ENCODE measurements around the gene CDC42SE2.
"Not testable (repeated sequence)": the region's sequence is repeated elsewhere in the genome, so short reads cannot be mapped to it uniquely, and the experiment has no call there.

Gene CDC42SE2

DNA sequence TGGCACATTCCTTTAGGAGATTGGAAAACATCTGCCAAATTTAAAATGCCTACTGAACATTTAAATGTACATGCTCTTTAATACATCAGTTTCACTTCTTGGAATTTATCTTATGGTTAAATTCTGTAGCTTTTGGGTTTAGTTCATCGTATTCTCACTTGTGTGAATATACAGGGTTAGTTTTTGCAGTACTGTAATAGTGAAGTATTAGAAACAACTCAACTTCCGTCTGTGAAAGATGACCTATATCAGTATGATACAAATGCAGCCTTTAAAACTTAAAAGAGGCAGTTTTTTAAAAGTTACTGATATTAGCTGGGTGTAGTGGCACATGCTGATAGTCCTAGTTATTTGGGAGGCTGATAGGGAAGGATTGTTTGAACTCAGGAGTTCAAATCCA is 57.2 kb downstream of the CDC42SE2 start:
- no peak for DNase-seq

DNA sequence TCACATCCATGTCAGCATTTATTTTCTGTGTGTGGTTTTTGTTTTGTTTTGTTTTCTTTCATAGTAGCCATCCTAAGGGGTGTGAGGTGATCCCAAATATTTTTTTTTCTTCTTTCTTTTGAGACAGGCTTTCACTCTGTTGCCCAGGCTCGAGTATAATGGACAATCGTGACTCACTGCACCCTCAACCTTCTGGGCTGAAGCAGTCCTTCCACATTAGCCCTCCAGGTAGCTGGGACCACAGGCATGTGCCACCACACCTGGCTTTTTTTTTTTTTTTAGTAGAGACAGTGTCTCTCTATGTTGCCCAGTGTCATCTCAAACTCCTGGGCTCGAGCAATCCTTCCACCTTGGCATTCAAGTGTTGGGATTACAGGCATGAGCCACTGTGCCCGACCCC is 59.1 kb downstream of the CDC42SE2 start:
- no peak for DNase-seq

DNA sequence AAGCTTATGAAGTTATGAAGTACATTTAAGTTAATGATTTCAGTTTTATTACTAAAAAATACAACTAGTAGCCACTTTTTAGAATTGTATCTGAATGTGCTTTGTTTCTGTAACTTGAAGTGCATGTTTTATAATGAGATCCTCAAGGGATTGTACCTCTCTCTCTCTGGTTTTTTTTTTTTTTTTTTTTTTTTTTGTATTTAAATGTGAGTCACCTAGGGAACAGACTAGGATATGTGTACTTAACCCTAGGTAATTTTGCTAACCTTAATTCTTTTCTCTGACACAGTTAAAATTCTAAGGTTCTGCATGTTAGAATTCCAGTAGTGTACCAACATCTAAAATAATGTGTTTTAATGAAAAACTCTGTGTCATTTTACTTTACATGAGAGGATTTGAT is 59.5 kb downstream of the CDC42SE2 start:
- no peak for DNase-seq

DNA sequence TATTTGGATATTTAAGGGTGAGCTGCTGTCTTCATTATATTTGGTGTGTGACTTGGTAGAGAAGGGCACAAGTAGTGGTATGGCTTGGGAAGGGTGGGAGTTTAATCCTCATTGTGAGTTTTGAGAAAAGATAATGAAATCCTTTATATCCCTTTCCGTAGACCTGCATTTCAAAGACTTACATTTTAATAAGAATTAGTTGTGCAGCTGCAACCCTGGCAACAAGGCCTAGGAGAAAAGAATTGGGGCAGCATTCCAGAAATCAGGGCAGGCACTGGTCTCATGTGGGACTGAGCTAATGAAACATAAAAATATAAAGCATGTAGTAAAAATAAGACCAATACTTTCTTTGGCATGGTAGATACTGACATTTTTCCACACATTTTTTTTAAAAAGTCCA is 60.5 kb downstream of the CDC42SE2 start:
- peak; percentile 26 for DNase-seq

DNA sequence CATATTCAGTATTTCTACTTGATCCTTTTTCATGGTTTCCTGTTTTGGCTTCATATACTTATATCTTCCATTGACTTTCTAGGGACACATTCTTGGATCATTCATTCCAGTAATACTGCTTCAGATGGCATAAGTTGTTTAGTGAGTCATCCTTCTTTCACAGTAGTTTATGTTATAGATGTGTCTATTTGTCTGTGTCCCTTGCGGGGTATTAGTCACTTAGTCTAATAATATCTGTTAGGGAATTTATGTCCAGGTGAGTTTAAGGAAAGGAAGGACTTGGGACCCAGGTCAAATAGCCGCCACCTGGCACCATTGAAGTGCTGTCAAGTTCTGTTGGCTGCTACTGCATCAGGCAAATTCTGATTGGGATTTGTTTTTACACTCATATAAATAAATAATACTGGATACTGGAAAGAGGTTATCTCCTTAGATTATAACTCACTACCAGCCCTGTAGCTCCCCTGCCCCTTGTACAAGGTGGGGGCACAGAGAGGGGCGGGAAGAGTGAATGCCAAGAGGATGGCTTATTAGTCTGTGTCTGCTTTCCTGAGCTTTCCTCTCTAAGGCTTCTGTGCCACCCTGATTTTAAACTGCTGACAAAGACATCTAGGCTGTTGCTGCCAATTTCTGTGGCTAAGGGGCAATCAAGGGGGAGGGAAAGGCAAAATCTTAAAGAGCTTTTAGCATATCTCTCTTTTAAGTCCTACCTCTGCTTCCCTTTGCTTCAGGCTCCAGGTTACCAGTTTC is 64.9 kb downstream of the CDC42SE2 start:
- peak; percentile 58 for DNase-seq

DNA sequence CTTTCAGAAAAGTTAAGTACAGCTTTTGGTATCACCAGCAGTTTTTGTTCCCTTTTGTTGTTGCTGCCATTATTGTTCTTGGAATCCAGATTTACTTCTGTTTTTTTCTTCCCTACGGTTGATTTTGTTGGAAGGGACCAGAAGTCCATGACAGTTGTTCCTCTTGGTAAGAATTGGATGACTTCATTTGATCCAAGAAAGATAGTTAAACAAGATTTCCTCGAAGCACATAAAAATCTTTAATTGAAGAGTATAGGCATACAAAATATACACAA is 65.4 kb downstream of the CDC42SE2 start:
- no peak for DNase-seq

DNA sequence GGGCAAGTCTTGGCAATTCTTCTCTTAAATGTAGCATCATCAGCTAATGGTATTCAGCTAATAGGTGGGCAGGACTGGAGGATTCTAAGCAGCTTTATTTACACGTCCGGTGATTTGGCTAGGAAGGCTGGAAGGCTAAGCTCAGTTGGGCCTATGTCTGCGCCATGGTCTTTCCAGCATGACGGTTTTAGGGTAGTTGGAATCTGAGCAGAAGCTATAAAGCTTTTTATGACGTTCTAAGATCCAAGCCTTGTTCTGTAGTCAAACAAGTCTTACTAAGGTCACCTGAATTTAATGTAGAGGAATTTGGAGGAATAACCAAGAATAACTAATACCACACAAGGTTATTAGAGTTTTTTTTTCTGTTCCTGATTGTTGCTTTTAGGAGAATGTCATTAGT is 66.2 kb downstream of the CDC42SE2 start:
- DNase-seq: no peak

DNA sequence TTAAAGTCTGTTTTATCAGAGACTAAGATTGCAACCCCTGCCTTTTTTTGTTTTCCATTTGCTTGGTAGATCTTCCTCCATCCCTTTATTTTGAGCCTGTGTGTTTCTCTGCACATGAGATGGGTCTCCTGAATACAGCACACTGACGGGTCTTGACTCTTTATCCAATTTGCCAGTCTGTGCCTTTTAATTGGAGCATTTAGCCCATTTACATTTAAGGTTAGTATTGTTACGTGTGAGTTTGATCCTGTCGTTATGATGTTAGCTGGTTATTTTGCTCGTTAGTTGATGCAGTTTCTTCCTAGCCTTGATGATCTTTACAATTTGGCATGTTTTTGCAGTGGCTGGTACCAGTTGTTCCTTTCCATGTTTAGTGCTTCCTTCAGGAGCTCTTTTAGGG is 71.9 kb downstream of the CDC42SE2 start:
- not testable (repeated sequence) for DNase-seq

DNA sequence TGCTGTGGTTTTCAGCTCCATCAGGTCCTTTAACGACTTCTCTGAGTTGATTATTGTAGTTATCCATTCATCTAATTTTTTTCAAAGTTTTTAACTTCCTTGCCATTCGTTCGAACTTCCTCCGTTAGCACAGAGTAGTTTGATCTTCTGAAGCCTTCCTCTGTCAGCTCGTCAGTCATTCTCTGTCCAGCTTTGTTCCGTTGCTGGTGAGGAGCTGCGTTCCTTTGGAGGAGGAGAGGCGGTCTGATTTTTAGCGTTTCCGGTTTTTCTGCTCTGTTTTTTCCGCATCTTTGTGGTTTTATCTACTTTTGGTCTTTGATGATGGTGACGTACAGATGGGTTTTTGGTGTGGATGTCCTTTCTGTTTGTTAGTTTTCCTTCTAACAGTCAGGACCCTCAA is 72.9 kb downstream of the CDC42SE2 start:
- DNase-seq: not testable (repeated sequence)

DNA sequence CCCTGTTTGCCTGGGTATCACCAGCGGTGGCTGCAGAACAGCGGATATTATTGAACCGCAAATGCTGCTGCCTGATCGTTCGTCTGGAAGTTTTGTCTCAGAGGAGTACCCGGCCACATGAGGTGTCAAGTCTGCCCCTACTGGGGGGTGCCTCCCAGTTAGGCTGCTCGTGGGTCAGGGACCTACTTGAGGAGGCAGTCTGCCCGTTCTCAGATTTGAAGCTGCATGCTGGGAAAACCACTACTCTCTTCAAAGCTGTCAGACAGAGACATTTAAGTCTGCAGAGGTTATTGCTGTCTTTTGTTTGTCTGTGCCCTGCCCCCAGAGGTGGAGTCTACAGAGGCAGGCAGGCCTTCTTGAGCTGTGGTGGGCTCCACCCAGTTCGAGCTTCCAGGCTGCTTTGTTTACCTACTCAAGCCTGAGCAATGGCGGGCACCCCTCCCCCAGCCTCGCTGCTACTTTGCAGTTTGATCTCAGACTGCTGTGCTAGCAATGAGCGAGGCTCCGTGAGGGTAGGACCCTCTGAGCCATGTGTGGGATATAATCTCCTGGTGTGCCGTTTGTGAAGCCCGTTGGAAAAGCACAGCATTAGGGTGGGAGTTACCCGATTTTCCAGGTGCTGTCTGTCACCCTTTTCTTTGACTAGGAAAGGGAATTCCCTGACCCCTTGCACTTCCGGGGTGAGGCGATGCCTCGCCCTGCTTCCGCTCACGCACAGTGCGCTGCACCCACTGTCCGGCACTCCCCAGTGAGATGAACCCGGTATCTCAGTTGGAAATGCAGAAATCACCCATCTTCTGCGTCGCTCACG is 73.6 kb downstream of the CDC42SE2 start:
- DNase-seq: not testable (repeated sequence)

DNA sequence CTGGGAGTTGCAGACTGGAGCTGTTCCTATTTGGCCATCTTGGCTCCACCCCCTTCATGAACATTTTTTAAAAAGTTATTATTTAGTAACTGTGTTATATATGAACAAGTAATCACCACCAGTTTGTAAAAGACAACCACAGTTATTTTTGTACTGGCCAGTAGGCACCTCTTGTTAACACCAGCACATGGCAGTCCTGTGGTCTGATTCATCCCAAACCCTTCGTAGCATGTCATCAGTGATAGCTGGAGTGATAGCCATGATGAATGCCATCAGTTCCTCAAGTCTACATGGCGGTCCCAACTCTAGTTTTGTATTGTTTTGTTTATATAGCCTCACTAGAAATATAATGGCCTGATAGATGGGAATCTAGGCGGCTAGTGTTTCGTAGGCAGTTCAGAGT is 74.2 kb downstream of the CDC42SE2 start:
- no peak for DNase-seq

DNA sequence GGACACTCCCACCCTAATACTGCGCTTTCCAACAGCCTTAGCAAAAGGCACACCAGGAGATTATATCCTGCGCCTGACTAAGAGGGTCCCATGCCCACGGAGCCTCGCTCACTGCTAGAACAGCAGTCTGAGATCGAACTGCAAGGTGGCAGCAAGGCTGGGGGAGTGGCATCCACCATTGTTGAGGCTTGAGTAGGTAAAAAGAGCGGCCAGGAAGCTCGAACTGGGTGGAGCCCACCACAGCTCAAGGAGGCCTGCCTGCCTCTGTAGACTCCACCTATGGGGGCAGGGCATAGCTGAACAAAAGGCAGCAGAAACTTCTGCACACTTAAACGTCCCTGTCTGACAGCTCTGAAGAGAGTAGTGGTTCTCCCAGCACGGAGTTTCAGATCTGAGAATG is 80.4 kb downstream of the CDC42SE2 start:
- DNase-seq: not testable (repeated sequence)

DNA sequence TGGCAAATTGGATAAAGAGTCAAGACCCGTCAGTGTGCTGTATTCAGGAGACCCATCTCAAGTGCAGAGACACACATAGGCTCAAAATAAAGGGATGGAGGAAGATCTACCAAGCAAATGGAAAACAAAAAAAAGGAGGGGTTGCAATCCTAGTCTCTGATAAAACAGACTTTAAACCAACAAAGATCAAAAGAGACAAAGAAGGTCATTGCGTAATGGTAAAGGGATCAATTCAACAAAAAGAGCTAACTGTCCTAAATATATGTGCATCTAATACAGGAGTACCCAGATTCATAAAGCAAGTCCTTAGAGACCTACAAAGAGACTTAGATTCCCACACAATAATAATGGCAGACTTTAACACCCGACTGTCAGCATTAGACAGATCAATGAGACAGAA is 82.4 kb downstream of the CDC42SE2 start:
- not testable (repeated sequence) for DNase-seq

DNA sequence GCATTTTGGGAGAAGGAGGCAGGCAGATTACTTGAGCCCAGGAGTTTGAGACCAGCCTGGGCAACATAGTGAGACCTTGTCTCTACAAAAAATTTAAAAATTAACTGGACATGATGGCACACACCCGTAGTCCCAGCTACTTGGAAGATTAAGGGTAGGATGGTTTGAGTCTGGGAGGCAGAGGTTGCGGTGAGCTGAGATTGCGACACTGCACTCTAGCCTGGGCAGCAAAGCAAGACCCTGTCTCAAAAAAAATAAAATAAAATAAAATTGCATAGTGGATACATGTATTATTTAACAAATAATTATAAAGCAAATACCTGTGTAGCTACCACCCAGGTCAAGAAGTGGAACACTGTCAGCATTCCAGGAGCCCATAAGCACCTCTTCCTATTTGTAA is 90.1 kb downstream of the CDC42SE2 start:
- DNase-seq: no peak

DNA sequence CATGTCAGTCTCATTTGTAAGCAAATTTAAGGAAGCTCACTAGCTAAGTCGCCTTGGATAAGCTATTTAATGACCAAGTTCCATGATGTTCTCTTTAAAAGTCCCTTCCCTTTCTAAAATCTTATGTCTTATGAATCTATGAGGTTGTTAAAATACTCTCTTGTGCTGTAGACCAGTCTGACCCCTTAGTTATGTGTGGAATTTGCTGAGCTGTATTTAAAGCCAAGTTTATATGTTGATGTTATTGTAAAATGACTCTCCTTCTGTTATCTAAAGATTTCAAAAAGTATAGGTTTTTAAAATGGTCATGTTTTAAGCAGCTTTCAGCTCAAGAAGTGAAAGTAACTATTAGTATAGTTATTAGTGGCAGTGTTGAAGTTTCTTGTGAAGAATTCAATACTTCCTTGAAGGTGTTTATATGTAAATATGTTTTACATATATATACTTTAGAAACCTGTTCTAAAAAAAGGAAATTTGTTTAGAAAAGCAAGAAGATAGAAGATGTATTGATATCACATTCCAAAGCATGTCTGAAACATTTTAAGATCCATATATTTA is 92.2 kb downstream of the CDC42SE2 start:
- peak; percentile 37 for DNase-seq

DNA sequence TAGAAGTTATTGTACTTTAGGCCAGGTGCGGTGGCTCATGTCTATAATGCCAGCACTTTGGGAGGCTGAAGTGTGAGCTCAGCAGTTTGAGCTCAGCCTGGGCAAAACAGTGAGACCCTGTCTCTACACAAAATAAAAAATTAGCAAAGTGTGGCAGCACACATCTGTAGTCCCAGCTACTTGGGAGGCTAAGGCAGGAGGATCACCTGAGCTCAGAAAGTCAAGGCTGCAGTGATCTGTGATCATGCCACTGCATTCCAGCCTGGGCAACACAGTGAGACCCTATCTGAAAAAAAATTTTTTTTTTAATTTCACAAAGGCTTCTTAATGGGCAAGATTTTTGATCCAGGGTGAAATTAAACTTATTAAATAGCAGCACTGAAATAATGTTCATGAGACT is 92.8 kb downstream of the CDC42SE2 start:
- no peak for DNase-seq

DNA sequence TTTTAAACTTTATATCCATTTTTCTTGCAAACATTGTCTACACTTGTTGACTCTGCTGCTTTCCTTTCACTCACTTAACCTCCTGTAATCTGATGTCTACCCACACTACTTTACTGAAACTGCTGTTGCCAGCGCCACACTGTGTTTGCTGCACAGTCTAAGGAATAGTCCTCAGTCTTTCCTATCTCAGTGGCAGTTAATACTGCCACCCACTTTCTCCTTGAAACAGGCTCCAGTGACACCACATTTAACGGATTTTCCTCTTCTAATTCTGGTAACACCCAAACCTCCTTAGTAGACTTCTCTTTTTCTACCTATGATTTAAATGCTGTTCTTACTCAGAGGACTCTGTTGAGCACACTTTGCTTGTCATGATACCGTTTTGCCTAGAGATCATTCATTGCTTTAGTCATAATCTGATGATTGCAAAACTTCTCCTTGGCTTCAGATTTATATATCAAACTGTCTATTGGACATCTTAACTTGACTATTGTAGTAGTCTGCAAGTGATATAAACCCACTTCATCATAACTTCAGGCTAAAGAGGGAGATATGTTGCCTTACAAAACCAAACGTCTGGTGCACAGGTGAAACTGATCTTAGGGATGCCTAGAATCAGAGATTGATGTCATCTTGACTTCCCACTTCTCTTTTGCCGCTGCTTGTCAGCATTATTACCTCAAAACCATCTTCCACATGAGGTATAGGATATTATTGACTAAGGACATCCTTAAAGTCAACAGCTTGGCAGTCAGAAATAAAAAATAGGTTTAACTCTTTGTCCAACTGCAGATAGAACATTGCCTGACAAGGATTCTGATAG is 94.1 kb downstream of the CDC42SE2 start:
- no peak for DNase-seq

DNA sequence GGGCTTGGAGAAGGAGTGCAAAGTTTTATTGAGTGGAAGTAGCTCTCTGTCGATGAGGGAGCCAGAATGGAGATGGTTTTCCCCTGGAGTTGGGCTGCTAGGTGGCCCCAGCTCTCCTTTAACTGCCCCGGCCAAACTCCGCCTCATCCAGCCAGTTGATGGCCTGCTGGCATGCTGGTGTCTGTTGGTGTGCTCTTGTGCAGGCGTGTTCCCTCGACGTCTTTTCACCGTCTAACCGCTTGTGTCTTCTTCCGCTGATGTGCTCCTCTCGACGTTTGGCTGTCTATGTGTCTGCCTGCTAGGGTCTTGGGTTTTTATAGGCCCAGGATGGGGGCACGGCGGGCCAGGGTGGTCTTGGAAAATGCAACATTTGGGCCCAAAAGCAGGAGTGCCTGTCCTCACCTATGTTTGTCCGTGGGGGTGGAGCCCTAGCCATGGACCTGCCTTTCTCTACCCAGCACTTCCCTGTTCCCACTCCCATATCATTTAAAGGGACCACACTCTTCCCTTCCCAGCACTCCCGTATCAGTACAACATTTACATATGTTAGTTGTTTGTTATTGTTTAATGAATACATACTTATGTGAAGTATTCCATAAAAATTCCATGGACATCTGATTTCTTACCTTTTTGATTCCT is 97.9 kb downstream of the CDC42SE2 start:
- DNase-seq: no peak

DNA sequence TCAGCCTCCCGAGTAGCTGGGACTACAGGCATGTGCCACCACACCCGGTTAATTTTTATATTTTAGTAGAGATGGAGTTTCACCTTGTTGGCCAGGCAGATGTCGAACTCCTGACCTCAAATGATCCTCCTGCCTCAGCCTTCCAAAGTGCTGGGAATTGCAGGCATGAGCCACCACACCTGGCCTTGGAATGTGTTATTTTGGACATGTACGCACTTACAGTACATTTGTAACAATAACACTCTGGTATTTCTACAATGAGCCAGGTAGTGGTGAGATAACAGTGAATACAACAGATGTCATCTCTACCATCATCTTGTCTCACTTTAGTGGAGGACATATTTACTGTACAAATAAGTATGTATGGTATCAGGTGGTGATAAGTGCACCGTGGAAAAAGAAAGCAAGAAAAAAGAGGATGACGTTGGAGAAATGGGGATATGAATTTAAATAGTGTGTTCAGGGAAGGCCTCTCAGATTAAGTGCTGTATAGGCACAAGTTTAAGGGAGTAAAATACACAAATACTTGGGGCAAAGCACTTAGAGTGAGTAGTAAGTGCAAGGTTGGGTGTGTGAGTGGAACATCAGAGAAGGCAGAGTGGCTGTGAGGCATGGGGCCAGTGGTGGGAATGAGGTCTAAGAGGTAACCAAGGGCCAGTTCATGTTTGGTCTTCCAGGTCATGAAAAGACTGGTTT is 100.1 kb downstream of the CDC42SE2 start:
- DNase-seq: no peak

DNA sequence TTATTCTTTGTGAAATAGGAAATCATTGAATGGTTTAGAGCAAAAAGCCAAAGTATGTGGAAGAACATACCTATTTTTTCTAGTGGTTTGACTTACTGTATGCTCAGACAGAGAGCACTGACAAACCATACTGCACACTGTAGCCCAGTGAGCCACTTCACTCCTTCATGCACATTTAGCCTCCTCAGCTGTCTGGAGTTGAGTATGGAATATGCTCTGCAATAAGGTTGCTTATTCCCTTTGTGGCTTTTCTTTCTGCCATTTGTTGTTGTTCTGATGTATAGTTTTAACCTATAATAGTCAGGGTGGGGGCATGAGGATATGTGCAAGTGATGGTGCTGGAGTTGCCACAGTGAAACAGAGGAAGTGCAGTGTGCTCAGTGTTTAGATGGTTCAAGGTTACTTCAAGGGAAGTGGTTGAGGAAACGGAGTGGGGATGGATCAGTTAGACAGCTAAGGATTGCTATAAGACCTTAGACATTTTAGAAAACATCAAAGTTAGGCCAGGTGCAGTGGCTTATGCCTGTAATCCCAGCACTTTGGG is 100.7 kb downstream of the CDC42SE2 start:
- no peak for DNase-seq

DNA sequence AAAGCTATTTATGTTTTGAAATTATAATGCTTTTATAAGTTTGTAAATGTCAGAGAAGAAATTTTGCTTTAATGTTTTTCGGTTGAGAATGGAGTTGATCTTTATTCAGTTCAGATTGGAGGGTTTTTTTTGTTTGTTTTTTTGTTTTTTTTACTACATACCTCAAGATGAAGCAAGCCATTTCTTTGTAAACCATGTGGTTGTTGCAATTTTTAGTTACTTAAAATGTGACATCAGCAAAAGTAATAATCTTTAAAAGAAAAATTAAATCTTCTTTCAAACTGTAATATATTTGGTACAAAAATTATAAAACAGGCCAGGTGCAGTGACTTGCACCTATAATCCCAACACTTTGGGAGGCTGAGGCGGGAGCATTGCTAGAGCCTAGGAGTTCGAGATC is 102.6 kb downstream of the CDC42SE2 start:
- no peak for DNase-seq

Data from fibroblast of skin of scalp (primary cell).